HG03280 (cell line): ENCODE results near the gene SNX25.
"Not testable (repeated sequence)": the region's sequence is repeated elsewhere in the genome, so short reads cannot be mapped to it uniquely, and the experiment has no call there.

Source experiments
- ATAC-seq: cut with Tn5 transposase; IDR thresholded peaks from one replicate; pipeline ENCODE4 v1.9.1; 2021; ENCODE audit warnings: mild to moderate bottlenecking, moderate library complexity; ENCODE audit not compliant: unreplicated experiment

The SNX25 gene

DNA sequence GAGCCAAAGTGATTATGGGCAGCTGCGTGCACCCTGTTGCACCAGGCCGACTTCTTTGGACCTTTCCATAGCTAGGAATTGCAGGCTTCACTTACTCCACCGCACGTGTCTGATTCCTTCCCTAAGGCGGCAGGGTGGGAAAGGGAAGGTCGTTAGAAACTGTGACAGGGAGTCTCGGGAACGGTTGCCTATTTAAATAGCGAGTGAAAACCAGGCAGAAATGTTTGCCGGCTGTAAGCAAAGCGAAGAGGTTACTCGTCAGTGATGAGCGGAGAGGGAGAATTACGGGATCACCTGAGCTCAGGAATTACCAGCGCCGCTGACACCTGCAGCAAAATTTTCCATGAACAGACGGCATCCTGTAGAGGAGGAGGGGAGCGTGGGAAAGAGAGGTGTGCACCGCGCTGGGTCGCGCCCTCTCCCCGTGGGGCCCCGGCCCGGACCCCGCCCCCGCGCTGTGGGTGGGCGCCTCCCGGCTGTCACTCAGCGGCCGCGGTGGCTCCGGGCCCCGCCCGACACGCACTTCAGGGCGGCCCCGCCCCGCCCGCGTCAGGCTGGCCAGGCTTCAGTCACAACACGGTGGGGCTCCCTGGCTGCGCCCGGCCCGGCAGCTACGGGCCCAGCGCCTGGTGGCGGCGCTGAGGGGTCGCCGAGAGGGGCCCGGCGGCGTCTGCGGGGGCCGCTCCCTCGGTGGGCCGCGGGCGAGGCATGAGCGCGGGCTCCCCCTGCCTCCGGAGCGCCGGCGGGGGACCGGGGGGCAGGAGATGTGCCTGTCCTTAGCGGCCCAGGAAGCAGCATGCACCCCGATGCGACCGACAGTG lies at the start of gene SNX25:
Gene SNX25 (plus strand): TSS at position 568 of the 821 bp plus-strand sequence. CDS start 229 bp downstream, at position 797.
- ATAC-seq, result peak; percentile 79

DNA sequence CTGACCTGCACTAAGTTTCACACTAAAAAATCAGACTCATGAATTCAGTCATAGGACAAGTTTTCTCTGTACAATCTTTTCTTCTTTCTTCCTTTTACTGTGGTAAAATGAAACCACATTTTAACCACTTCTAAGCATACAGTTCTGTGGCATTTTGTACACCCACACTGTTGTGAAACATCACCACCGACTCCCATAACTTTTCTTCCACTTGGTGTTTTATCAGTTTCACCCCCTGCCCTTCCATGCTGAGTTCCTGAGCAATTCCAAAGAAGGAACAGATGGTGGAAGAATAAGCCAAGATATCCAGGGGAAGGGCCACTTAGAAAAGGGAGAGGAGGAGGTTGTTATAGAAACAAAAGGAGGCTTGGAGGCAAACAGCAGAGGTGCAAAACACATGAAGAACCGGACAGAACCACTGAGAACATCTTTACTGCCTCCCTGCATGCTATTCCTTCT lies 43.8 kb upstream of the SNX25 start:
- ATAC-seq, result peak; percentile 92

DNA sequence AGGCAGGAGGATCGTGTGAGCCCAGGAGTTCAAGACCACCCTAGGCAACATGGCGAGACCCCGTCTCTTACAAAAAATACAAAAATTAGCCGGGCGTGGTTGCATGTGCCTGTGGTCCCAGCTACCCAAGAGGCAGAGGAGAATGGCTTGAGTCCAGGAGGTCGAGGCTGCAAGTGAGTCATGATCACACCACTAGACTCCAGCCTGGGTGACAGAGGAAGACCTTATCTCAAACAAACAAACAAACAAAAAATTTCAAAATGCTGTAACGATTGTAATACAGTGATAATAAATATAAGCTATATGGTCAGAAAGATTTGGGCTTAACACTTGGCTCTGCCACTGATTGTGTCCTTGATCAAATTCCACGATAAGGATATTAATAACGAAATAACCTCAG lies 42.2 kb upstream of the SNX25 start:
- no peak for ATAC-seq

DNA sequence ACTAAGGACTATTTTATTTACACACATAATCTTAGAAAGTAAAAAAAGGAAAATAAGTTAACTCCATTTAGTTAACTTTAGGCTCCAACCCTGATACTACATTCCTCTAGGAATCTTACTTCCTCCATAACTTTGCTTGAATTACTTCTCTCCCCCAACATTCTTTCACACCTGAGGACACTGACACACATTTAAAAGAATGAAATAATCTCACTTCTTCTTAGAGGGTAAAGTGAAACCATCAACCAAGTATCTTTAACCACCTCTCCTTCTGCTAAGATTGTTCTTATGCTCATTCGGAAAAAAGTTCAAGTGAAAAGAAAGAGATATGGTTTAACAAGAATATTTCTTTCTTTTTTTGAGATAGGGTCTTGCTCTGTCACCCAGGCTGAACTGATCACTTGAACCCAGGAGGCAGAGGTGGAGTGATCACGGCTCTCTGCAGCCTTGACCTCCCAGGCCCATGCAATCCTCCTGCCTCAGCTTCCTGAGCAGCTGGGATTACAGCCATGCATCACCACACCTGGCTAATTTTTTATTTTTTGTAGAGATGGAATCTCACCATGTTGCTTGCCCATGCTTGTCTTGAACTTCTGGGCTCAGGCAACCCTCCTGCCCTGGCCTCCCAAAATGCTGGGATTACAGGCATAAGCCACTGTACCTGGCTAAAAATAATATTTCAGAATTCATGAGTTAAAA lies 37.9 kb upstream of the SNX25 start:
- peak; percentile 61 for ATAC-seq

DNA sequence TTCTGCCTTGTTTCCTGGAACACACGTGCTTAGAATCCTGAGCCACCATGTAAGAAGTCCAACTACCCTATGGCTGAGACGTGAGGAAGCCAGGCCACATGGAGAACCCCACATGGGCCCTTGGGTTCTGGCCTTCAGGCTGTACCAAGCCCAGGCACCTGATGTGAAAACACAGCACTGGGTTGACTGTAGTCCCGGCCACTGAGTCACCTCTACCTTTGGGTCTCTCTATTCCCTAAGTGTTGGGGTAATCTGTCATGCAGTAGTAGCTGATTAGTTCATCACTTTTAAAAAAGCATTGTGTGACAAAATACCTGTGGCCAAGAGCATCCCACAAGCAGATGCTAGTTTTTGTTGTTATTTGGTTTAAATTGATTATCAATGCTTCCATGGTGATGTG lies 29.9 kb upstream of the SNX25 start:
- ATAC-seq, result no peak

DNA sequence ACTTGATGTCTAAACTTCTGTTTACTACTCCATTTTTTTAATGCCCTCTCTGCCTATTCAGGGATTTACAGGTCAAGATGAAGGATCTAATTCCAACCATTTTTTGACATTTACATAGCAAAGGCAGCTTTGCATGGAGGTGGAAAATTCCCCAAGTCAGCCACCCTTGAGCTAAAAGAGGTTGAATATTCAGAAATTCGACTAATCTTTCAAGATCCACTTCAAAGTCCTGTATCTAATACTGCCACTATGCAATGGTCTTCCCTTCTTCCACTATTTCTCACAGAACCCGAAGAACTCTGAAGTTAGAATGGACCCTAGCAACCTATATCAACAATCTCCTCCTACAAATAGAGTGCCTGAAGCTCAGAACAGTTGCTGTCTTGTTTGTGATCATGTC lies 27.2 kb upstream of the SNX25 start:
- no peak for ATAC-seq

DNA sequence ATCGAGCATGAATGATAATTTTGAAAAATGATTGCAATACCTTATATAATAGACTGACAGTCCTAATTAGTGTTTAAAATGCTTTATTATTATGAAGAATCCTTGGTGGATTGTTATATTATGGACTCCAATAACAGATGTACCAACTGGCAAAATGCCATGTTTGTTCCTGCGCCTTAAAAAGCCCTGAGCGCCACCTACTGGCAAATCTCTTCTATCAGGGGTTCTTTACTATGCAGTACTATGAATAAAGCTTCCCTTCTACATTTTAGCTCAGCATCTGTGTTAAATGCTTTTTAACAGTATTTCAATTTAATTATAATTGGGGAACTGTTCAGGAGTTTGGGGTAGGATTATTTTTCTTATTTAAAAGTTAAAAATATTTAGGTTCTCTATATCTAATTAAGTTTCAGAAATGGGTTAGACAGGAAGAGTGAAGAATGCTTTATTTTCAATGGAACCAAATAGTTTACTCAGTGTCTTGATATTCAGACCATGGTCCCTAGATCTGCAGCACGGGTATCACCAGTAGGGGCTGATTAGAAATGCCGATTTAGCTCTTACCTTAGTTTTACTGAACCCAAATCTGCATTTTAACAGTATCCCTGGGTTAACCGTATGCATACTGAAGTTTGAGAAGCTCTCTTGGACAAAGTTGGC lies 25.6 kb upstream of the SNX25 start:
- ATAC-seq, result peak; percentile 60

DNA sequence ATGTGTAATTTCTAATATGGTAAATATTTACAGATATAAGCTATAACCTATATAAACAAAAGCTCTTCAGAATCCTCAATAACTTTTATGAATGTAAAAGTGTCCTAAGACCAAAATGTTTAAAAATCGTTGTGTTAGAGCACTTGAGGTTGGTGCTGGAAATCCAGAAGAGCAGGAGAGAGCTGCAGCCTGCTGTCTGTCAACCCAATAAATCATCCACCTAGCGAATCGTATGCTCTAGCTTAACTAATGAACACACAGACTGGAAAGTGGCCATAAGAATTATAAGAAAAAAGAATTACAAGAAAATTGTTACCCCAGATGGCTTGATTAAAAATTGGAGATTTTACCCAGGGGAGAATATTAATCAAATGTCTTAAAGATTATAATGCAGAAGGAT lies 22.6 kb upstream of the SNX25 start:
- ATAC-seq, result no peak

DNA sequence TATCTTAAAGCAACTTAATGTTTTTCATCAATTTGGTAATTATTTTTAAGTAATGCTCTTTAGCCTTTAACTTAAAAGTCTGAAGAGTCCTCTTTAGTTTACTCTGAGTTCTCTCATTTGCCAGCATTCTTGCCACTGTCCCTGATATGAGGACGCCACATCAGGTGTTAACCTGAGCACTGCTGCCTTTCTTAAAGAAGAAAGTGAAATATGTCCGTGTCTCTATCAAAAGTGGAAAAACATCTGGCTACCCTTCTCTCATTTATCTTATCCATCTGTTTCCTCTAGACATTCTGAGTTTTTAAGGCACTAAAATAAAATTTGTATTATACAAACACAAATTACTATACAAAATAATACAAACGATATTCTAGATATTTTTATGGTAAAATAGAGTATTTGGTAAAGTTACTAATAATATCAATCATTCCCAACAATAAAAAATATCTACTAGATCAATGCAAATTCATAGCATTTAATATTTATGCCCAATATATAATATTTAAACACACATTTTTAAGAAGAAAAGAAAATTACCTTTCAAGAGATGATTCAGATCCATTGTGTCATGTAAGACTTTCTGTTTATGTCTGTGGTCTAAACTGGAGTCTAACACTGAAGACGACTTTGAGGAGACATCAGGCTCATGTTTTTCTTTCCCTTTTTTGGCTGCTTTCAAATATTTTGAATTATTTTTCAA lies 19.6 kb upstream of the SNX25 start:
- ATAC-seq, result no peak

DNA sequence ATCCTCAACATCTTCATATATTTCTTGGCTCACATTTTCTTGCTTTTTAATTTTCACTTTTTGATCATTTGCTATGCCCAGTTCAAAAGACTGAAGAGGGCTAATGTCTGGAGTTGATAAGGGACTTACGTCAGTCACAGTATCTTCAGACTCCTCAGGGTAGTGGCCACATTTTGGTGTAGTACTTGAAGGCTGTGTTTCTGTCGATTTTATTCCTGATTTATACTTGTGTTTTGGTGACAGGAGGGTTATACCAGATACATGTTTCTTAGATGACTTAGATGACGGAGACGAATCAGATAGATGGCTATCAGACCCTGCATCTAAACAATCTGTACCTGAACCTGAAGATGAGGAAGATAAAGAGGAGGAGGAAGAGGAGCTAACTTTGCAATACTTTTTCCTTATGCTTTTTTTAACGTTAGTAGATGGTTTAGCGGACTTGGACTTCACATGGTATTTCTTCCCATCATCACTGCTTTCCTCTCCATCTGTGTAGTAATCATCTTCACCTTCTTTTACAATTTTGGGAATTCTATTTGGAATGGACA lies 19.0 kb upstream of the SNX25 start:
- ATAC-seq, result no peak

DNA sequence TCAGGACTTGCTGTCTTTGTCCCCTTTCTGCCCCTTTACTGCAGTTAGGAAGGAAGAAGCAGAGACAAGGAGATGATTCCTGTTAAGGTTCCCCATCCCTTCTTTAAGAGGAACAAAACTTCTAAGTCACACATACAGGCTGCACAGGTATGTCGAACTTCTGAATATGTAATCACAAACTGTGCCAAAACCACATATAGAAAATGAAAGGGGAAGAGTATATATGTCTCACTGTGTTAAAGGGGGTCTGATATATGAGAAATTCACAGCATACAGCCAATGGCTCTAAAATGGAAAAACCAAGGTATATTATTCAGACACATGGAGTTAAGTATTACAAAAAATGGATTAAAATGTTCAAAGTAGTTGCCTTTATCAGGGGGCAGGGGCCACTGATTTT lies 17.3 kb upstream of the SNX25 start:
- peak; percentile 81 for ATAC-seq

DNA sequence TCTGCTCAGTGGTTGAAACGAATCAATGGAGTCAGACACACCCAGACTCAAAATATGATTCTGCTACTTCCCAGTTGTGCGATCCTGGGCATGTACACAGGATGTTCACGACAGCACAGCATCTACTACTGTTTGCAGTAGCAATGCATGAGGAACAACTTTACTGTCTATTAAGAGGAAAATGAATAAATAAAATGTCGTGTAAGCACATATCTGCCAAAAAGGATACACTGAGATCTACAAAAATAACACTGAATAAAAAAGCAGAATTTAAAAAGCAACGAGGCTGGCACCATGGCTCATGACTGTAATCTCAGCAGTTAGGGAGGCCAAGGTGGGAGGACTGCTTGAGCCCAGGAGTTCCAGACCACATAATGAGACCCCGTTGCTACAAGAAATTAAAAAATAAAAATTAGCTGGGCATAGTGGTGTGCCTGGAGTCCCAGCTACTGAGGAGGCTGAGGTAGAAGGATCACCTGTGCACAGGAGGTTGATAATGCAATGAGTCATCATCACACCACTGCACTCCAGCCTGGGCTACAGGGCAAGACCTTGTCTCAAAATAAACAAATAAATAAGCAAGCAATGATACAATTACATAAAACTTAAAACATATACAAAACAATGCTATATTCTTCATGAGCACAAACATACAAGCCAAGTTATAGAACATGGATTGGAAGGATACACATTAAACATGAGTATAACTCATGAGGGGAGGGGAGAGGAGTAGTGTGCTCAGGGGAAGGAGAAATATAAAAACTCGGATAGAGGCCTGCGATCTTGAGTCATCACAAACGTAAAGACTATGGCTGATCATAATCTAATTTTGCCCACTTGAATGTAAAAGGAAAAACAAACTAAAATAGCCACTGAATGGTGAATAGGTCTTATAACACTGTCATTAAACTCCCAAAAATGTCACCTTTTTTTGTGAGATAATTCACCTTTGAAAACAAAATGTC lies 14.2 kb upstream of the SNX25 start:
- ATAC-seq, result no peak

DNA sequence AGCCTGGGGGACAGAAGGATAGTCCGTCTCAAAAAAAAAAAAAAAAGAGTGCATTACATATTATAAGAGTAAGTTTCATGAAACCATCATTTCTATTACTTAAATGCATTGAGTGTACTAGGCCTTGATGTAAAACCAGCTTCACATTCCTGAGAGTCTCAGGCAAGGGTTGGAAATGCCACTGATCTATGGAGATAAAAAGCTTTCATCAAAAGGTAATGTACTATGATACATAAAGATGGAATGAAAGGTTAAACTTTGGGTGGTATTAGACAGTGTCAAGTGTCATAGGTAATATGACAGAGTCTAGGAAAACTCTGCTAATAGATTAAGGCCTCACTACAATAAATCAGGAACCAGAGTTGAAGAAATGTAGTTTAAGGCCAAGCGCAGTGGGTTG lies 13.0 kb upstream of the SNX25 start:
- no peak for ATAC-seq

DNA sequence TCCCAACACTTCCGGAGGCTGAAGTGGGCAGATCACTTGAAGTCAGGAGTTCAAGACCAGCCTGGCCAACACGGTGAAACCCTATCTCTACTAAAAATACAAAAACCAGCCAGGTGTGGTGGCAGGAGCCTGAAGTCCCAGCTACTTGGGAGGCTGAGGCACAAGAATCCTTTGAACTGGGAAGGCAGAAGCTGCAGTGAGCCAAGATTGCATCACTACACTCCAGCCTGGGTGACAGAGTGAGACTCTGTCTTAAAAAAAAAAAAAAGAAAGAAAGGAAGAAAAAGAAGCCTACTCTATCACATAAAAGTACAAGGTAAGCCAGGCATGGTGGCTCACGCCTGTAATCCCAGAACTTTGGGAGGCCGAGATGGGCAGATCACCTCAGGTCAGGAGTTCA lies 11.2 kb upstream of the SNX25 start:
- not testable (repeated sequence) for ATAC-seq

DNA sequence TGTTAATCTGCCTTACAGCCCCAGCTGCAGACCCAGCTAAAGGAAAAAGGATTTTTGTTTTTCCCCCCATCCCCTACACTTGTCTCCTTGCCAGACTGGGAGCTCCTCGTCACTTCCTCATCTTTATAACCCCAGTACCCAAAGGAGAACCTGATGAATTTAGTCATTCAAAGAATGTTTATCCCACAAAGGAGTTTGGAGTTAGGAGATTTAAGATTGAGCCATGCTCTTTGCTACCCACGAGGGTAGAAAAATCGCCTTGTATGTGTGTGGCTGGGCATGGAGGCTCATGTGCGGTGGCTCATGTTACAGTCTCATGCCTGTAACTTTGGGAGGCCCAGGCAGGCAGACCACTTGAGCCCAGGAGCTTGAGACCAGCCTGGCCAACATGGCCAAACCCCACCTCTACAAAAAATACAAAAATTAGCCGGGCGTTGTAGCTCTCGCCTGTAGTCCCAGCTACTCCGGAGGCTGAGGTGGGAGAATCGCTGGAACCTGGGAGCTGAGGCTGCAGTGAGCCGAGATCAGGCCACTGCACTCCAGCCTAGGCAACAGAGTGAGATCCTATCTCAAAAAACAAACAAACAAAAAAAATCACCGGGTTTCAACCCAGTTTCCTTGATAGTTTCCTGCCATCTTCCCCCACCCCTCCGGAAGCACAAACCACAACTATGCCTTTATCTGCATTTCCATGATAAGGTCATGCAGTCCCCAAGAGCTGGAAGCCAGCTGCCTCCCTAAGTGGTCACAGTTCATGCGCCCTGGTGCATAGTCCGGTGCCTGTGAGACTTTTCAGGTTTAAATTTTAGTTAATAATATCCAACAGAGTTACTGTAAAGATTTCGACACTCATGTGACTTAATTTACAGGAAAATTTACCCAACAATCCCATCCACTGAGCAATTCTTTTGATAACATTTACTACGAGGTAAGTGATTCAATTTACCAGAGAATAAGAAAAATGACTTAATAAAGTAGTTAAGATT lies 7.1 kb upstream of the SNX25 start:
- ATAC-seq, result no peak

DNA sequence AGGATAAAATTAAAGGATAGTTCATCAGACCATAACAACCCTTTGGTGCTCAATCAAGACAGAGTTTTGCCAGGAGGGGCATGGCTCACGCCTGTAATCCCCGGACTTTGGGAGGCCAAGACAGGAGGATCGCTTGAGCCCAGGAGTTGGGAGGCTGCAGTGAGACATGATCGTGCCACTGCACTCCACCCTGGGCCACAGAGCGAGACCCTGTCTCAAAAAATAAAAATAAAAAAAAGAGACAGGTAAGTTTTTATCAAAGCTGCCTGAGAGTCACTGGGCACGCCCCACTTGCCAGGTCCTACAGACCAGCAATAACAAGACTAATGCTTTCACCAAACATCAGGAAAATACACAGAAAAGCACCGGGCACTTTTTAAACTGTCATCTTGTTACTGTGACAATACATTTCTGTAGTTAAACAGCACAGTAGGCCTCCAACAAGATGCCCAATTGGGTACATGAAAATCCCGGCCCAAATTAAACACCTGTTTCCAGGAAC lies 6.4 kb upstream of the SNX25 start:
- ATAC-seq, result peak; percentile 6

DNA sequence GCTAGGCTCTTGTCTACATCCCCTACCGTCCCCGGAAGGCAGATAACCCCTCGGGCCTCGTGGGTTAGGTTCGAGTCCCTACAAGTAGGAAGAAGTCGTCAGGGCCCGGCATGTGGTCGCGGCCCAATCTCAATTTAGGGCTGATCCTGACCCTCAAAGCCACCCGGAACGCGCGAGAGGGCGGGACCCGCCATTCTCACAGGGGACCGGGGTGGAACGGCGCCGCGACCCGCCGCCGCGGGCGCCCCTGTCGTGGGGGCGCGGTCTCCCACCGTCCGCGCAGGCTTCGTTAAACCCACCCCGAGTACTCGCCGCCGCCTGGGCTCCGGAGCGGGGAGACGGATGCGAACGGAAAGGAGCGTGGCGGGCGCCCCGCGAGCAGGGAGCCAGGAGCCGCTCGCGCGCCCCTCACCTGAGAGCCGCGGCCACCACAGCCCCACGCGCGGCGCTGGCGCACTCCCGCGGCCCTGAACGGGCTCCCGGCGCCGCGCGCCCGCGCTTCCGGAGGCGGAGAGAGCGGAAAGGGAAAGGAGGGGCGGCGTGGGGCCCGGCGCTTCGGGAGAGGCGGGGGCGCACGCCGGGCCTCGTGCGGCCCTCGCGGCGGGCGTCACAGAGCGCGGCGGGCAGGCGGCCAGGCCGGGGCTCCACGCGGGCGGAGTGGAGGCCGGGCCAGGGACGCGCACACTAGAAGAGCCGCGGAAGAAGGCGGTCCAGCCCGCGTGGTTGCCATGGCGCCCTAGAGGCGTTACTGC lies 5.7 kb upstream of the SNX25 start, which contains the start of gene CFAP97:
Gene CFAP97 (minus strand): TSS at position 515 of the 752 bp plus-strand sequence. CDS start 12,804 bp downstream, outside the sequence.
- peak; percentile 72 for ATAC-seq
